Activated CD4-positive, alpha-beta T cell treated with anti-CD3 and anti-CD28 coated beads, Interleukin-2, amount 50 U/mL, for 16 hours (primary cell): ENCODE measurements around the gene PHLDA1.
"Not testable (repeated sequence)": the region's sequence is repeated elsewhere in the genome, so short reads cannot be mapped to it uniquely, and the experiment has no call there.

Source experiments
- DNase-seq: peaks from one replicate; pipeline ENCODE4 v3.0.0-alpha.2; 2020

The PHLDA1 gene

DNA sequence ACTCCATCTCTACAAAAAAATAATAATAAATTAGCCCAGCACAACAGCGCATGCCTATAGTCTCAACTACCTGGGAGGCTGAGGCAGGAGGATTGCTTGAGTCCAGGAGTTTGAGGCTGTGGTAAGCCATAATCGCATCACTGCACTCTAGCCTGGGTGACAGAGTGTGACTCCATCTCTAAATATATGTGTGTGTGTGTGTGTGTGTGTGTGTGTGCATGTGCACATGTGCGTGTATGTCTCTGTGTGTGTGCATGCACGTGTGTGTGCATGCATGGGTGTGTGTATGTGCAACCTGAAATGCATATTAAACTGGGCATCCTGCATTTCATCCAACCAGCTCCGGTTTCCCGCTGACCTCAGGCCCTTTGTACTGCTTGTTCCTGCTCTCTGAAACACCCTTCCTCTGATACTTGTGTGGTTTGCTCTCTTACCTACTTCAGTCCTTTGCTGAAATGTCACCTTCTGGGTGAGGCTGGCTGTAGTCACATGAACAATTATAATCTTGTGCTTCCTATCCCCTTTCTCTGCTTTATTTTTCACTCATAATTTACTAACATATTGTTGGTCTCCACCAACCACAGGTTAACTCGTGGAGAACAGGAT, 46.9 kb downstream of the PHLDA1 start:
- DNase-seq: no peak

DNA sequence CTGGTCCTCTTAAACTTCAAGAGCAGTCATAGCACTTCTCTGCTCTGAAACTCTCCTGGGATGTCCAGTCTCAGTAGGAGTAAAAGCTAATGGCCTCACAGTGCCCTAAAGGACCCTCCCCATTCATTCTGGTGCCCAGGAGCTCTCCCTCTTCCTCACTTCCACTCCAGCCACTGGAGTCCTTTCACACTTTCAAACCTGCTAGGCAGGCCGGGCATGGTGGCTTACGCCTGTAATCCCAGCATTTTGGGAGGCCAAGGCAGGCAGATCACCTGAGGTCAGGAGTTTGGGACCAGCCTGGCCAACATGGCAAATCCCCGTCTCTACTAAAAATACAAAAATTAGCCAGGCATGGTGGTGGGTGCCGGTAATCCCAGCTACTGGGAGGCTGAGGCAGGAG, 47.7 kb downstream of the PHLDA1 start:
- not testable (repeated sequence) for DNase-seq

DNA sequence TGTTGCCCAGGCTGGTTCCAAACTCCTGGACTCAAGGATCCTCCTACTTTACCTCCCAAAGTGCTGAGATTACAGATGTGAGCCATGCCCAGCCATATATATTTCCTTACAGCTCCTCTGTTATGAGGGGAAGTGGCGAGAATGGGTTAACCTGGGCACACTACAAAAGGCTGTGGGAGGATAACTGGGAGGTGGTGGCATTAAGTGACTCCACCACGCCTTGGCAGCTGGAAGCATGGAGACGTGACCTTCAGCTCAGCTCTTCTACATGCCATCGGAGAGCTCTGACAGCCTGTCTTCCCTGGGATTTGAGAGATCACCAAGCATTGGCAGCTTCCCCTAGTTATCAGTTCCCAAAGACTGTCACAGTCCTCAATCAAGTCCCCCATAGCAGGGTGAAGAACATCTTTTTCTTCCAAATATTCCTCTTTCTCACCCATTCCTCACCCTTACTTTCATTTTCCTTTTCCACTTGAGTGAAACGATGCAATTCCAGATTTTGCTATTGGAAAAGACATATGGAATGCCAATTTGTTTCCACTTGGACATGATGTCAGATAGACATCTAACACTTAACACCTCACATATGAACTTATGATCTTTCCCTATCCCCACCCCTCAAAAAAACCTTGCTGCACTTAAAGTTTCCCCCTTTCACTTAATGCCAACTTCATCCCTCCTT, 48.5 kb downstream of the PHLDA1 start:
- DNase-seq: no peak

DNA sequence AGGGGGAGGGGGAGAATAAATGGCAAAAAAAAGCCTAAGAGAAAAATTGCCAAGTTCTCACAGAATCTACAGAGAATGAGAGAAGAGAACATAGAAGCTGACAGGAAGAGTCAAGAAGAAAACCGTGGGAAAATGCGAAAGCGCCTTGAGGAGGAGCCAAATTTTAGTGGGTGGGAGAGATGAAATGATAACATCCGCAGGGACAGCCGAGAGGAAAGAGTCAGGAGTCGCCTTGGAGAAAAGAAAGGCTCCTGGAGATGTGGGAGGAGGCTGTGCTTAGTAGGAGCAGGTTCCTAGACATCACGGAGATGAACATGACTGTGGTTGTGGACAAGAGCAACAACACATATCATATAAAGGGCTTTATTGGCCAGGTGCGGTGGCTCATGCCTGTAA, 49.4 kb downstream of the PHLDA1 start:
- DNase-seq: no peak

DNA sequence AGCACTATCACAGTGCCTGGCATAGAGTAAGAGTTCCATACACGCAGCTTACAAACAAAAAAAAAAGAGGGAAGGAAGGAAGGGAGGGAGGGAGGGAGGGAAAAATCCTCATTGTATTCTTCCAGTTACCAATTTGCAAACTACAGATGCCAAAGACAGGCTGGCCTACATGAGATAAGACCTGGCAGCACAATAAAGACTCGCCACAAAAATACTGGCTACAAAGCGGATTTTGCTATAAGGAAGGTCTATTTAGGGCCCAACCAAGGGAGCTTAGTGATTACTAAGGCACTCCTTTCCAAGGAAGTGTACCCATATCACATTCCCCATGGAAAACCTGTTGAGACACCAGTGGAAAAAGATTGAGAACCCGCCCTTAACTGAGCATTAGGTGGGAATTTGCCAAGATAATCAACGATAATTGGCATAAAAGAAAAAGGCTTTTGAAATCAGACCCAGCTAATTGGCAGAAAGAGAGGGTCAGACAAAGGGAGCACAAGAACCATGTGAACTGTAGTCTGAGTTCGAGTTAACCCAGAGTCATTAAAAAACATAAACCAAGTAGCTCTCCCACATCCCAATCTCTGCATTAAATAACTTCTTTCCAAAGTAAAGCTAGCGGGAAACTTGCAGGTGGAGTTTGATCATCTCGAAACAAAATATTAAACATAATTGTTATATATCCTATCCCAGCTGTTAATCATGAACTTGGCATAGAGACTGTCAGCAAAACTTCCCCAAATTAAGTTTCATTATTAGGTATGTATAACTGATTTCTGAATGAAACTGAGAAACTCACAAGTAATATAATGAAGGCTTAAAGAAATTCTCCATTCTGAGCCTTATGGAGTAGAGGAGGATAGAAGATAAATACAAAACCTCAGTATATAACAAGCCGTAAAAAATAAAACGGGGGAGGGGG, 50.1 kb downstream of the PHLDA1 start:
- DNase-seq: no peak

DNA sequence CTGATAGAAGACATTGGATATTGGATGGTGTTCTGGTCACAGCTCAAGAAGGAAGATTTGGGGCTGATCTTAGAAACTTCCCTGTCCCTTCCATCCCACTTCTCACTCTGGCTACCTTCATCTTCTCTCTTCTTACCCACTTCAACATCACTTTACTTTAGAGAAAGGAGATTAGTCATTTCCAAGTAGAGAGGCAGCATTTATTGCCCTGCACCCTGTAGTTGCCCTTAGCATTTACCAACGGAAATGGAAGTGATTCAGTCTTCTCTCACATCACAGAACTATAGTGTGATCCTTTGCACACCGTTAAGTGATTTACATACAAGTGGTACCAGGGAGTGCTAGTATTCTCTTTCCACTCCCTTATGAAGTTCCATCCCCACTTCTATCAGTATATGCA, 52.4 kb downstream of the PHLDA1 start:
- DNase-seq: peak; percentile 89

DNA sequence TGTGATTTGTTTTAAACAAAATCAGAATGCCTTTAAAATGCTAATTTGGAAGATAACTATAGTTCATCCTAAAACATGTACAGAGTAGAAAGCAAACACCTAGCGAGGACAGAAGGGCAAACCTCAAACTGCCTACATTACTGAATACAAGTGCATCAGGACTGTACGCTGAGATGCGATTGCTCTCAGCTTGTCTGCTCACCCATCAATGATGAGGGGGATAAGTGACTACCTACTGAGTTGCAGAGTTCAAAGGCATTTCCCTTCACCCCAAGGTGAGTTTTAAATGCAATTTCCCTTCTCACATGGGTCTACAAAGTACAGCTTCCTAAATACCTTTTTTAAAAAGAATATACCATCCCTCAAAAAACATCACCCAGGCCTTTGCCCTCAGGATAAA, 52.9 kb downstream of the PHLDA1 start:
- DNase-seq: no peak

DNA sequence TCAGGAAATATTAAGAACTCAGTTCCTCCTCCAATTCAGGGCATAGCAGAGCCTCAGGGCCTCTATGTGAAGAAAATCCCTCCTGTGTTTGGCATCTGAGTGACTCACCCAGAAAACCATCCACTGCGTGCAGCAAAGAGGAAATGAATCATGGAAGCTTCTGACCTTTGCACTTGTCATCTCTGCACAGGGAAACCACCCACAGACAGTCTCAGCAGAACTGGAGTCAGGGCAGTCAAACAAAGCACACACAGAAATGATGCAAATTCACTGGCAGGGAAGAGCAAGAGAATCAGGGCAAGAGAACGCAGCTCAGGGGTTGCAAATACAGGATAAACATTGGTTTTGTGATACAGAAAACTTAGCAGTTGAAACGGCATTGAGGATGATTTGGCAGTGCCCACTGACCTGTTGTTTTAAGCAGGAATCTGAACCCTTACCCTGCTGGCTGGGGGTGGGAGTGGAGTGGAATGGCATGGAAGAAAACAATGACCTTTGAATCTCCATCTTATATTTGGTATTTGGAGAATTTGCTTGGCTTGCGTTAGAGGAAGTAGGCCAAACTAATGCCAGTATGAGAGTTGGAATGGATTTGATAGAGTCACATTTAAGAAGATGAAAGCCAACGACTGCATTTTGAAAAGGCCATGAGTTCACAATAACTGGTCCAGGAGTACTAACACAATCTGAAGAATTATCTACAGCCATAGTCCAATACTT, 53.5 kb downstream of the PHLDA1 start:
- DNase-seq: peak; percentile 96

DNA sequence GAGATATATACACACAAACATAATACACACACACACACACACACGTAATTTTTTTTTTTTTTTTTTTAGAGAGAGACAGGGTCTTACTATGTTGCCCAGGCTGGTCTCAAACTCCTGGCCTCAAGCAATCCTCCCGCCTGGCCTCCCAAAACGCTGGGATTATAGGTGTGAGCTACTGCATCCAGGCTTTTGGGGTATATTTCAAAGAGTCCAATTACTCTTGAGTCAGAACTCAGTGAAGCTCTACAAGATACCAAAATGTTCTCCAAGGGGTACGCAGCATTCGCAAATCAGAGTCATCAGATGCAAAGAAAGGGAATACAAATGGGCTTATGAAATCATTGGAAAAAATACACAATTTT, 54.0 kb downstream of the PHLDA1 start:
- DNase-seq: no peak

DNA sequence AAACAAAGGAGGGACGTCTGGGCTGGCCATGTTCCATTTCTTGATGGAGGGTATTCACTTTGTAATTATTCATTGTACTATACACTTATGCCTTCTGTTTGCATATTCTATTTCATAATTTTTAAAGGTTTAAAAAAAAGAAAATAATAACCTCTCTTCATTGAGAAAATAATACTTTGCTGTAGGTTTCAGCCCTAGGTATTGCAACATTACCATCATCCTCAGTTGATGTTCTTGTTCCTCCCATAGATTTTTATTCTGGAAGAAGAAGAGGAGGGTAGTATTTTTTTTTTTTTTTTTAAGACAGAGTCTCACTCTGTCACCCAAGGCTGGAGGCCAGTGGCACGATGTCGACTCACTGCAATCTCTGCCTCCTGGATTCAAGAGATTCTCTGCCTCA, 54.7 kb downstream of the PHLDA1 start:
- no peak for DNase-seq

DNA sequence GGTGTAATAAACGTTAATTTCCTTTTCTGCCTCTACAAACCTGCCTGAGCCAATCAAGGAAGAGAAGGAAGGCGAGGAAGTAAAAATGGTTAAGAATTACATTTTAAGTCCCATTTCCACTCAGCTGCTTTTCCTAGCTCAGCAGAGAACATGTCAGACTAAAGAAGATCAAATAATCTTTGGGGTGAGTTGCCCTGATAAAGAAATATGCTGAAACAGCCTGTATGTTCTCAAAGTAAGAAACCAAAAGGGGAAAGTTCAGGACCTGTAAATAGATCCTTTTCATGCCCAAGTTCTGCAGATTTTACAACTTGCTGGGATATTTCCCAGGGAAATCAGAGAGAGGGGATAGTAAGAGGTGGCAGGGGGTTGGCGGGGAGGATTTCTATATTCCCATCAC, 55.5 kb downstream of the PHLDA1 start:
- DNase-seq: no peak

DNA sequence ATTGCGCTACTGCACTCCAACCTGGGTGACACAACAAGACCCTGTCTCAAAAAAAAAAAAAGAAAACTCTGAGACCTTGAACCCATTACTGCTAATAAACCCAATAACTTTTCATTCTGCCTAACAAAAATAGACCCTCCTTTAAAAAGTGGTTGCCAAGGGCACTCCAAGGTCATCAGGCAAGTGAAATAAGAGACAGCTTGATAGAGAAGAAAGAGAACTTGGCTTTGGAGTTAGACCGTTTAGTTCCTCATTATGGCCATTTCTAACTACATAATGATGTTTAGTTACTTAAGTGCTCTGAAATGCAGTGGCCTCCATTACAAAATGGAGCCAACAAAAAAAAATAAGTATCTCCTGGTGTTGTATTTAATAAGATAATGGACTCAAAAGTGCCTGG, 55.9 kb downstream of the PHLDA1 start:
- no peak for DNase-seq
